Kidney (tissue), 14 donors: ENCODE measurements around the gene GAMT. TPM values are rescaled to one million over a fixed set of nuclear protein-coding genes. Genes with fewer than 3 reads are reported as not detected.

Source experiments
- DNase-seq, 5 donors: peaks; one replicate each; pipeline ENCODE4 v3.0.0-alpha.2; 2013 to 2020
- FAIRE-seq: peaks from 2 replicates; lab custom pipeline; 2012; peaks lifted over from hg19 to GRCh38; lab: Jason Lieb, UNC
- H3K27ac ChIP-seq, 2 donors: one replicate each; pipeline ENCODE4 v1.7.0; 2013; ENCODE audit warnings: low read depth in 2 of 2, low read length in 2 of 2, inconsistent platforms in 1 of 2
- H3K27me3 ChIP-seq: one replicate; pipeline ENCODE4 v1.7.1; 2013; ENCODE audit warnings: low read length, inconsistent platforms; ENCODE audit not compliant: control insufficient read depth, insufficient read depth
- H3K36me3 ChIP-seq, 3 donors: one replicate each; pipeline versions ENCODE4 v1.7.0 to v1.7.1; 2013; ENCODE audit warnings: low read length in 3 of 3, control low read depth in 1 of 3, inconsistent platforms in 1 of 3; ENCODE audit not compliant: insufficient read depth in 3 of 3, control insufficient read depth in 2 of 3
- H3K4me1 ChIP-seq, 3 donors: one replicate each; pipeline versions ENCODE4 v1.7.0 to v1.7.1; 2013; ENCODE audit warnings: low read length in 3 of 3, inconsistent platforms in 1 of 3, low read depth in 1 of 3; ENCODE audit not compliant: control insufficient read depth in 2 of 3, insufficient read depth in 2 of 3
- H3K4me3 ChIP-seq, 3 donors: one replicate each; pipeline versions ENCODE4 v1.7.0 to v1.8.1; 2013; ENCODE audit warnings: low read length in 3 of 3, control low read depth in 1 of 3, inconsistent platforms in 1 of 3
- H3K9ac ChIP-seq, 3 donors: one replicate each; pipeline versions ENCODE4 v1.7.0 to v1.7.1; 2013; ENCODE audit warnings: low read length in 3 of 3, control low read depth in 1 of 3, inconsistent platforms in 1 of 3
- H3K9me3 ChIP-seq, 3 donors: one replicate each; pipeline versions ENCODE4 v1.7.0 to v1.7.1; 2013; ENCODE audit warnings: low read length in 3 of 3, control low read depth in 1 of 3, inconsistent platforms in 1 of 3; ENCODE audit not compliant: control insufficient read depth in 2 of 3, insufficient read depth in 1 of 3
- CTCF ChIP-seq: IDR thresholded peaks from 3 replicates; pipeline ENCODE4 v1.5.1; 2012; ENCODE audit warnings: mild to moderate bottlenecking, moderate library complexity, borderline replicate concordance; ENCODE audit not compliant: insufficient read depth; ENCODE audit errors: extremely low read depth
- intact Hi-C: fragments of 100-400 bp; cut with DNase I; formaldehyde crosslinking; loops from one replicate; pipeline ENCODE4 v1.11.1; 2022
- polyA plus RNA-seq: library from polyadenylated mRNA; stranded (reverse); fragments of 350-450 nt; fragmentation: Illumina TruSeq; extraction: RNeasy Lipid Tissue Mini Kit (QIAGEN cat#74804); gene quantifications from one replicate; pipeline ENCODE4 v1.2.3, GENCODE V29; 2014; ENCODE audit warnings: low read depth, low replicate concordance; ENCODE audit not compliant: insufficient read depth
- total RNA-seq: library from RNA; stranded (reverse); fragmentation: NEBNext Ultra II Directional; extraction: Animal tissue kit (Norgen Biotek cat#: 25700); gene quantifications from one replicate; pipeline ENCODE4 v1.2.1, GENCODE V29; 2021
- donor health status: control.
- donor health status: control.
- donor health status: control.
- donor health status: control.
- donor health status: control.
- donor health status: DM: yes; HTN: yes; CAD: no.
- donor health status: Normal renal cell carcinoma (clear cell type).

Gene GAMT
- total and polyA plus RNA-seq, 2 donors from 2014 or later: 16.3 to 209 TPM

- Histone ChIP-seq H3K4me3 (no peak overlapping the region), H3K4me1 (peaks cover 0 to 25% (median 25%) of the 10 kb centered on the region in 3 donors), H3K9ac (no peak overlapping the region), H3K27ac (peak overlapping the region; percentile 18 to 71), H3K36me3 (peaks cover 4 to 52% (median 25%) of the 10 kb centered on the region in 3 donors), H3K27me3 (no peaks in the 10 kb centered on the region), H3K9me3 (no peaks in the 10 kb centered on the region)
- DNase-seq (peak in 4 of 5 donors; percentile 70 to 85 (median 76)), FAIRE-seq (no peak)
- intact Hi-C loops: no loop called here
- no peak for TF ChIP-seq CTCF
These were observed 23.0 kb upstream of the GAMT start for GRCh38 chr19:1424192-1424955.

DNA sequence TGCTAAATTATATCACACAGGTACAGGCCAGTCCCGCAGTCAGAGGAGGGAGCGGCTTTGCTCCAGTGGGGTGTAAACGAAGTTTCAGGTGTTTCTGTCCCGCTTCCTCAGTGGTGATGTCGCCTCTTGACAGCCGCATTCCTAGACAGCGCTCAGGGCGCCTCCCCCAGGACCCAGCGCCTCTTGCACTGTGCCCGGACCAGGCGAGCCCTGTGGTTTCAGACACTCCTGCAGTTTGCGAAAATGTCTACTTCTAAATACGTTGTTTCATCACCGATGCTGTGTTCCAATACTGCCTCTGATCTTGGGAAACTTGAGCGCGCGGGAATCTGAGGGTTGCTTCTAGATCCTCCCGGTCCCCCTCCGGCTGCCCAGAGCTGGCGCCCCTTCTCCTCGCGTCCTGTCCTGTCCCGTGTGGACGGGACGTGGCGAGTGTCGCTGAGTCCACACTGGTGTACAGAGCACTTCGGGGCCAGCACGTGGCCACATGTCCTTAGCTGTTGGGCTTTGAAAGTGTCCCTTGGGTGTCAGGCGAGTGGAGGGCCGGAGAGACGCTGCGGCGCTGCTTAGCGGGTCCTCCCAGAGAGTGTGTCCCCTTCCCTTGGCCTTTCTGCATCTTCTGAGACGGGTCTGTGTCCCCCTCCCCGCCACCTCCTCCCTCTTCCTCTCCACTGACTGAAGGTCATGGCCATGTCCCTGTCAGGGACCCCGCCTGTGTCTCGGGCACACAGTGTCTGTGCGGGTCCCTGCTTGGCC is 22.3 kb upstream of the GAMT start:
- H3K27me3 ChIP-seq: no peaks in the 10 kb centered on the region
- no peak overlapping the region for H3K9ac ChIP-seq
- peaks cover 0 to 25% (median 25%) of the 10 kb centered on the region in 3 donors for H3K4me1 ChIP-seq
- no peaks in the 10 kb centered on the region for H3K9me3 ChIP-seq
- peaks cover 4 to 55% (median 30%) of the 10 kb centered on the region in 3 donors for H3K36me3 ChIP-seq
- peak in 2 of 5 donors; percentile 57 to 58 for DNase-seq
- no peak for FAIRE-seq
- H3K4me3 ChIP-seq: no peak overlapping the region
- intact Hi-C loops: no loop called here
- H3K27ac ChIP-seq: peak overlapping the region in 1 of 2 donors; percentile 64
- TF ChIP-seq CTCF: no peak

DNA sequence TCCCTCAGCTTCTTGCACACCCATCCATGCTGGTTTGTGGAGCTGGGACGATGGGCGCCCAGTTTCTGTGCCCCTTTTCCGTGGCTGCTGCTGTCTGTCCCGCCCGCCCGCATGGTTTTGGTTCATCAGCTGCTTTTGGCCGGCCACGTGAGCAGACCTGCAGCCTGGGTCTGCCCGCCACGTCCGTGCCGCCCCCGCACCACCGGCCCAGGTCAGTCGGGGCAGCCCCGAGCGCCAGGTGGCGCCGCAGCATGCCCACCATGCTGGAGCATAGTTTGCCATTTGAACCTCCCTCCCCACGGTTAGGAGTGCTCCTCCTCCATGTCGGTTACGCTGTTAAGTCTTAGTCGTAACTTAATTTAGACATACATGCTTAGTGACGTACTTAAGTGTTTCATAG is 21.6 kb upstream of the GAMT start:
- no peaks in the 10 kb centered on the region for H3K9me3 ChIP-seq
- FAIRE-seq: no peak
- no peak overlapping the region for H3K9ac ChIP-seq
- peak in 1 of 5 donors; percentile 71 for DNase-seq
- TF ChIP-seq CTCF: no peak
- H3K36me3 ChIP-seq: peaks cover 4 to 55% (median 30%) of the 10 kb centered on the region in 3 donors
- H3K4me1 ChIP-seq: peaks cover 0 to 29% (median 27%) of the 10 kb centered on the region in 3 donors
- no peaks in the 10 kb centered on the region for H3K27me3 ChIP-seq
- intact Hi-C loops: no loop called here
- H3K27ac ChIP-seq: peak overlapping the region in 1 of 2 donors; percentile 64
- H3K4me3 ChIP-seq: no peak overlapping the region
